DOHH2 (cell line): ENCODE data around the gene GTSE1.

Source experiments
- H3F3A ChIP-seq: fragments of 200-600 bp; sonication (generic), shearing (Covaris generic); 2 replicates; pipeline ENCODE4 v1.6.0; 2016; ENCODE audit warnings: antibody characterized with exemption, mild to moderate bottlenecking; ENCODE audit not compliant: control insufficient read depth, insufficient read depth
- H3K27ac ChIP-seq: fragments of 200-600 bp; sonication (generic); 2 replicates; pipeline ENCODE4 v1.5.1; 2014; ENCODE audit warnings: low read depth, mild to moderate bottlenecking, low read length, moderate library complexity
- H3K27me3 ChIP-seq: fragments of 200-600 bp; sonication (generic); 2 replicates; pipeline ENCODE4 v1.6.1; 2014; ENCODE audit warnings: mild to moderate bottlenecking, low read length, mixed read lengths; ENCODE audit not compliant: control insufficient read depth
- H3K36me3 ChIP-seq: fragments of 200-600 bp; sonication (generic); 2 replicates; pipeline ENCODE4 v1.6.1; 2014; ENCODE audit warnings: mild to moderate bottlenecking, low read length, moderate library complexity, mixed read lengths; ENCODE audit not compliant: control insufficient read depth
- H3K4me1 ChIP-seq: fragments of 200-600 bp; sonication (generic); 2 replicates; pipeline ENCODE4 v1.6.1; 2014; ENCODE audit warnings: mild to moderate bottlenecking, low read length, mixed read lengths; ENCODE audit not compliant: control insufficient read depth
- H3K4me2 ChIP-seq: fragments of 200-600 bp; sonication (generic); 2 replicates; pipeline ENCODE4 v1.6.0; 2014; ENCODE audit warnings: mild to moderate bottlenecking, low read length, moderate library complexity
- H3K4me3 ChIP-seq: fragments of 200-600 bp; sonication (generic); 2 replicates; pipeline ENCODE4 v1.5.1; 2014; ENCODE audit warnings: mild to moderate bottlenecking, low read length, mixed read lengths
- H3K79me2 ChIP-seq: fragments of 200-600 bp; sonication (generic); 2 replicates; pipeline ENCODE4 v1.6.1; 2014; ENCODE audit warnings: mild to moderate bottlenecking, low read length, mixed read lengths; ENCODE audit not compliant: control insufficient read depth
- H3K9me2 ChIP-seq: fragments of 200-600 bp; sonication (generic); replicated peaks from 2 replicates; pipeline ENCODE4 v1.6.1; 2014; ENCODE audit warnings: mild to moderate bottlenecking, low read length, mixed read lengths; ENCODE audit not compliant: control insufficient read depth
- H3K9me3 ChIP-seq: fragments of 200-600 bp; sonication (generic); 2 replicates; pipeline ENCODE4 v1.6.1; 2014; ENCODE audit warnings: antibody characterized with exemption, low read length, mixed read lengths; ENCODE audit not compliant: control insufficient read depth, insufficient read depth
- H4K20me1 ChIP-seq: fragments of 200-600 bp; sonication (generic); 2 replicates; pipeline ENCODE4 v1.6.0; 2014; ENCODE audit warnings: low read depth, mild to moderate bottlenecking, antibody characterized with exemption, low read length, moderate library complexity; ENCODE audit not compliant: control insufficient read depth, insufficient read depth
- CTCF ChIP-seq: fragments of 200-600 bp; sonication (generic); IDR thresholded peaks from one replicate; pipeline ENCODE4 v1.5.1; 2014; ENCODE audit warnings: antibody characterized with exemption, mild to moderate bottlenecking, low read depth, low read length; ENCODE audit not compliant: poor library complexity, severe bottlenecking
- EZH2phosphoT487 ChIP-seq: fragments of 200-600 bp; sonication (generic); IDR thresholded peaks from 2 replicates; pipeline ENCODE4 v1.6.1; 2017; ENCODE audit warnings: borderline replicate concordance, mild to moderate bottlenecking, antibody characterized with exemption, low read length, moderate library complexity, mixed read lengths

Gene GTSE1

GRCh38 chr22:46359362-46359761 is 62.7 kb downstream of the GTSE1 start:
- peaks cover 25% of the 10 kb centered on the region for H3K36me3 ChIP-seq
- no peaks in the 10 kb centered on the region for H3K9me2 ChIP-seq
- peaks cover 12% of the 10 kb centered on the region; the same call in 1 of the 2 replicates for H3F3A ChIP-seq
- no peak overlapping the region for H3K4me2 ChIP-seq
- no peaks in the 10 kb centered on the region for H3K9me3 ChIP-seq
- no peaks in the 10 kb centered on the region for H3K4me1 ChIP-seq
- H3K4me3 ChIP-seq: no peak overlapping the region
- no peaks in the 10 kb centered on the region for H3K27me3 ChIP-seq
- no peaks in the 10 kb centered on the region for H3K79me2 ChIP-seq
- no peak overlapping the region for H3K27ac ChIP-seq
- no peaks in the 10 kb centered on the region for H4K20me1 ChIP-seq
- TF ChIP-seq CTCF (no peak), EZH2phosphoT487 (no peak)

GRCh38 chr22:46360097-46360496 is 63.4 kb downstream of the GTSE1 start:
- H3F3A ChIP-seq: peaks cover 12% of the 10 kb centered on the region; the same call in 1 of the 2 replicates
- no peaks in the 10 kb centered on the region for H3K9me3 ChIP-seq
- H3K4me1 ChIP-seq: no peaks in the 10 kb centered on the region
- no peak overlapping the region for H3K4me2 ChIP-seq
- H4K20me1 ChIP-seq: no peaks in the 10 kb centered on the region
- no peaks in the 10 kb centered on the region for H3K27me3 ChIP-seq
- H3K79me2 ChIP-seq: no peaks in the 10 kb centered on the region
- no peak overlapping the region for H3K4me3 ChIP-seq
- no peaks in the 10 kb centered on the region for H3K9me2 ChIP-seq
- TF ChIP-seq CTCF (no peak), EZH2phosphoT487 (no peak)
- H3K27ac ChIP-seq: no peak overlapping the region
- H3K36me3 ChIP-seq: peaks cover 17% of the 10 kb centered on the region

GRCh38 chr22:46360891-46361290 is 64.2 kb downstream of the GTSE1 start:
- TF ChIP-seq CTCF: no peak
- TF ChIP-seq EZH2phosphoT487: no peak
- H3K9me3 ChIP-seq: no peaks in the 10 kb centered on the region
- no peaks in the 10 kb centered on the region for H3K9me2 ChIP-seq
- H3K27me3 ChIP-seq: no peaks in the 10 kb centered on the region
- no peak overlapping the region for H3K4me3 ChIP-seq
- H3K27ac ChIP-seq: no peak overlapping the region
- H3K4me1 ChIP-seq: no peaks in the 10 kb centered on the region
- H3K36me3 ChIP-seq: peaks cover 9% of the 10 kb centered on the region
- H3F3A ChIP-seq: peaks cover 12% of the 10 kb centered on the region; the same call in 1 of the 2 replicates
- H3K79me2 ChIP-seq: no peaks in the 10 kb centered on the region
- H4K20me1 ChIP-seq: no peaks in the 10 kb centered on the region
- no peak overlapping the region for H3K4me2 ChIP-seq
